SH-SY5Y (cell line): ENCODE results near the gene SUZ12.

ENCODE experiments used
- GATA2 ChIP-seq: IDR thresholded peaks from 2 replicates; pipeline ENCODE4 v1.6.1; 2011; ENCODE audit warnings: mild to moderate bottlenecking, low read depth, low read length
- GATA3 ChIP-seq: IDR thresholded peaks from 2 replicates; pipeline ENCODE4 v1.6.1; 2011; ENCODE audit warnings: low read depth, mild to moderate bottlenecking, low read length, moderate library complexity

DNA sequence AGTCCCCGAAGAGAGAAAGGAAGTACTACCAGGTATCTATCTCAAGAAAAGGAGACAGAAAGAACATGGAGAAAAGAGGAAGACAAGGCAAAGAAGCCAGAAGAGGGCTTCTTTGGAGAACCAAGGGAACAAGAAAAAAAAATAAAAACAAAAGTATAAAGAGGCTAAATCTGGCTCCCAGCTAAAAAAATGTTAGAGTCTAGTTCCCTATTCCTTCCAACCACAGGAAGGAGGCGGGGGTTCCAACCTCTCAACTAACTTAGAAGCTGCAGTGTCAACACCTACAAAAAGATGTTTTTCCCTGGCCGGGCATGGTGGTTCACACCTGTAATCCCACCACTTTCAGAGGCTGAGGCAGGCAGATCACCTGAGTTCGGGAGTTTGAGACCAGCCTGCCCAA is 48.7 kb upstream of the SUZ12 start:
- TF ChIP-seq GATA2 (no peak), GATA3 (no peak)
